Nephron (organoid): ENCODE results near the gene RPGR.

Experiments used
- H3K27ac Mint-ChIP-seq, 3 experiments: 2 replicates each; pipeline ENCODE4 v1.8.0; 2020; ENCODE audit warnings: mixed read lengths in 3 of 3, mild to moderate bottlenecking in 2 of 3, moderate library complexity in 1 of 3
- H3K27me3 Mint-ChIP-seq: 2 replicates; pipeline ENCODE4 v1.8.0; 2021; ENCODE audit warnings: low read depth, mild to moderate bottlenecking, moderate library complexity, mixed read lengths
- H3K36me3 Mint-ChIP-seq: 2 replicates; pipeline ENCODE4 v1.8.0; 2020; ENCODE audit warnings: low read depth, mixed read lengths
- H3K4me1 Mint-ChIP-seq: 2 replicates; pipeline ENCODE4 v1.8.0; 2020; ENCODE audit warnings: mixed read lengths
- H3K4me3 Mint-ChIP-seq, 3 experiments: 2 replicates each; pipeline ENCODE4 v1.8.0; 2020; ENCODE audit warnings: mild to moderate bottlenecking in 3 of 3, mixed read lengths in 3 of 3, moderate library complexity in 2 of 3
- H3K9me3 Mint-ChIP-seq: 2 replicates; pipeline ENCODE4 v1.8.0; 2020; ENCODE audit warnings: mixed read lengths
- TF ChIP-seq, protein P1 (sequence below), 3 experiments: fragments of 200-600 bp; sonication (generic); IDR thresholded peaks; one replicate each; pipeline ENCODE4 v1.5.0; 2021; ENCODE audit warnings: antibody characterized with exemption in 3 of 3; ENCODE audit not compliant: unreplicated experiment in 3 of 3

The RPGR gene

DNA sequence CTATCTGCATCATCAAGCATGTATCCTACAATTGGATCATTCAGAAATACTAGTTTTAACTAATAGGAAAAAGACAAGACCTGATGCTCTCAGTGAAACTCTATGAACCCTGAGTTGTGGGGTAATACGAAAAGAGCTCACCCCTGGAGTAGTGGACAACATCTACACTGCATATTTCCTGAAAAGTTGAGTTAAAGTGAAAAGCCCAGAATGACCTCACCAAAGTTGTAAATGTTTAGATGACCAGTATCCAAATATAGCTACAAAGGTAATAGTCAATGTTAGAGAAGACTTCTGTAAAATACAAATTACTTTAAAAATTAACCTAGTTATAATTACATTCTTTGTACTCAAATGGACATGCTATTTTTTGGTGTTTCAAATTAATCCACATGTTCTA lies 53.9 kb downstream of the RPGR start:
- Mint-ChIP-seq H3K27me3 (no peaks in the 10 kb centered on the region), H3K27ac (no peak overlapping the region), H3K4me3 (no peak overlapping the region), H3K9me3 (no peaks in the 10 kb centered on the region), H3K4me1 (no peaks in the 10 kb centered on the region), H3K36me3 (peaks cover 9% of the 10 kb centered on the region)
- TF ChIP-seq, protein P1, sequence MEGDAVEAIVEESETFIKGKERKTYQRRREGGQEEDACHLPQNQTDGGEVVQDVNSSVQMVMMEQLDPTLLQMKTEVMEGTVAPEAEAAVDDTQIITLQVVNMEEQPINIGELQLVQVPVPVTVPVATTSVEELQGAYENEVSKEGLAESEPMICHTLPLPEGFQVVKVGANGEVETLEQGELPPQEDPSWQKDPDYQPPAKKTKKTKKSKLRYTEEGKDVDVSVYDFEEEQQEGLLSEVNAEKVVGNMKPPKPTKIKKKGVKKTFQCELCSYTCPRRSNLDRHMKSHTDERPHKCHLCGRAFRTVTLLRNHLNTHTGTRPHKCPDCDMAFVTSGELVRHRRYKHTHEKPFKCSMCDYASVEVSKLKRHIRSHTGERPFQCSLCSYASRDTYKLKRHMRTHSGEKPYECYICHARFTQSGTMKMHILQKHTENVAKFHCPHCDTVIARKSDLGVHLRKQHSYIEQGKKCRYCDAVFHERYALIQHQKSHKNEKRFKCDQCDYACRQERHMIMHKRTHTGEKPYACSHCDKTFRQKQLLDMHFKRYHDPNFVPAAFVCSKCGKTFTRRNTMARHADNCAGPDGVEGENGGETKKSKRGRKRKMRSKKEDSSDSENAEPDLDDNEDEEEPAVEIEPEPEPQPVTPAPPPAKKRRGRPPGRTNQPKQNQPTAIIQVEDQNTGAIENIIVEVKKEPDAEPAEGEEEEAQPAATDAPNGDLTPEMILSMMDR (IDR thresholded peaks at IDR 0.05; ENCODE audit: unreplicated experiment in 3 of 3): no peak

DNA sequence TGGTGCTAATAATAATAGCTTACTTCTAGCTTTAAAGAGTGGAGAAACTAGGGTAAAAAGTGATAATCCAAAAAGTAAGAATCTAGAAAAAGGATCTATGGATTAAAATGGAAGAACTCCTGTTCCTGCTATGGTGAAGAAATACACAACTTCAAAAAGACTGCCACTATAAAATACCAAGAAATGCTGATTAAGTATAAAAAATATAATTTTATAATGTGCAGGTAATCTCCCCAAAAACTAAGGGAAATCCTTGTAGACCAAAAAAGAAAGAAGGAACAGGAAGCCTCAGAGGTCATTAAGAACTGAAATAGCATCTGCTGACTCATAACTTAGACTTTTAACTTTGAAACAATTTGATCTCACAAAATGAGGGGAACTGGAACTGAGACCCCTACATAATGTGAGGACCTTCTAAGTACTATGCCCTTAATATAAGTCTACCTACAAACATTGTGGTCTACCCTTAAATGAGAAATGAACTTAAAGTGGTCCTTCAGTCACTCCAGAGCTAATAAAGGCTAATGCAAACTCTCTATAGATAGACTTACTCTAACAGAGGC lies 56.1 kb downstream of the RPGR start:
- TF ChIP-seq, protein P1 (IDR thresholded peaks at IDR 0.05; ENCODE audit: unreplicated experiment in 3 of 3): no peak
- peaks cover 12% of the 10 kb centered on the region for H3K36me3 Mint-ChIP-seq
- H3K9me3 Mint-ChIP-seq: peaks cover 3% of the 10 kb centered on the region
- H3K4me1 Mint-ChIP-seq: no peaks in the 10 kb centered on the region
- no peak overlapping the region for H3K27ac Mint-ChIP-seq
- H3K27me3 Mint-ChIP-seq: no peaks in the 10 kb centered on the region
- H3K4me3 Mint-ChIP-seq: no peak overlapping the region

DNA sequence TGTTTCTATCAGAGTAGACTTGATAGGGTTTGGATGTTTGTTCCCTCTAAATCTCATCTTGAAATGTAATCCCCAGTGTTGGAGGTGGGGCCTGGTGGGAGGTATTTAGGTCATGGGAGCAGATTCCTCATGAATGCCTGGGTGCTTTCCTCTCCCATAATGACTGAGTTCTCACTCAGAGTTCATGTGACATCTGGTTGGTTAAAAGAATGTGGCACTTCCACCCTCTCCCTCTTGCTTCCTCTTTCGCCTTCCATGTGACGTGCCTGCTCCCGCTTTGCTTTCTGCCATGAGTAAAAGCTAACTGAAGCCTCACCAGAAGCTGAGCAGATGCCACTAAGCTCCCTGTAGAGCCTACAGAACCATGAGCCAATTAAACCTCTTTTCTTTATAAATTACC lies 59.3 kb downstream of the RPGR start:
- peaks cover 12% of the 10 kb centered on the region for H3K36me3 Mint-ChIP-seq

DNA sequence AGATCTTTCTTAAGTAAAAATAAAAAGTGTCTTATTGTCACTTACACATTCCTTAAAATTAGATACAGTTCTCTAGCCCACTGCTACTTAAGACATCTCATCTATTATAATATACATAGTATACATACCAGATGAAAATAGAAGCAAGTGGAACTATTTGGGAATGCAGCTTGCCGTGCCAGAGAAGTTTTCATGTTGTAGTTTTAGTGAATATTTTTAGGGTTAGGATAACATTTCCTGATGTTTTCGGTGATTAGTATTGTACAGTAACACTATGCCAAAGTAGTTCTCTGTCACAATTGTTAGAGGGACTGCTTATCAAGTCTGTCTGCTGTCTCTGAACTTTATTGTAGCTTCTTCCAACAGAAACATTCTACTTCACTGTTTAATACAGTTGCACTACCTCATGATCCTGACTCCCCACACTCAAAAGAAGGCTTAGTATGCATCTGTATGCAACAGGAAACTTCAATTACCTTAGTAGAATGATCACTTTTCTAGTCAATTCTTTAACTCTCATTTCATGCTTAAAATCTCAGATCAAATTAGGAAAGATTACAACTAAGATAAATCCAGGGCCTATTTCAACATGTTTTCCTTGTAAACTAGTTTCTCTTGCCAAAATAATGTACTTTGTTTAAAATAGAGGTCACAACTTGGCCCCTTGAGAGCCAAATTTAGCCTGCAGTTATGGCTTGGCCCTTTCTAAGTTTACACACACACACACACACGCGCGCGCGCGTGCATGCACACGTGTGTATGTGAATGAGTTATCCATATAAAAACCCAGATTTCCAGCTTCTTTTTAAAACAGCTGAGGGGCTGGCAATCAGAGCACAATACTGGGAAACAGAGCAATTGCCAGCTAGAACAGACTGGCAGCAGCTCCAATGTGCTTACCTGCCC lies 64.3 kb downstream of the RPGR start:
- no peak overlapping the region for H3K4me3 Mint-ChIP-seq
- no peaks in the 10 kb centered on the region for H3K27me3 Mint-ChIP-seq
- peaks cover 2% of the 10 kb centered on the region for H3K9me3 Mint-ChIP-seq
- peaks cover 5% of the 10 kb centered on the region for H3K4me1 Mint-ChIP-seq
- no peaks in the 10 kb centered on the region for H3K36me3 Mint-ChIP-seq
- TF ChIP-seq, protein P1 (IDR thresholded peaks at IDR 0.05; ENCODE audit: unreplicated experiment in 3 of 3): no peak
- peak overlapping the region in 2 of 3 experiments; percentile 19 to 31 for H3K27ac Mint-ChIP-seq

More for the DNA sequence above, 59.3 kb downstream of the RPGR start:
- H3K27me3 Mint-ChIP-seq: no peaks in the 10 kb centered on the region
- peaks cover 3% of the 10 kb centered on the region for H3K9me3 Mint-ChIP-seq
- H3K4me1 Mint-ChIP-seq: peaks cover 3% of the 10 kb centered on the region
- TF ChIP-seq, protein P1 (IDR thresholded peaks at IDR 0.05; ENCODE audit: unreplicated experiment in 3 of 3): no peak
- no peak overlapping the region for H3K27ac Mint-ChIP-seq
- no peak overlapping the region for H3K4me3 Mint-ChIP-seq

DNA sequence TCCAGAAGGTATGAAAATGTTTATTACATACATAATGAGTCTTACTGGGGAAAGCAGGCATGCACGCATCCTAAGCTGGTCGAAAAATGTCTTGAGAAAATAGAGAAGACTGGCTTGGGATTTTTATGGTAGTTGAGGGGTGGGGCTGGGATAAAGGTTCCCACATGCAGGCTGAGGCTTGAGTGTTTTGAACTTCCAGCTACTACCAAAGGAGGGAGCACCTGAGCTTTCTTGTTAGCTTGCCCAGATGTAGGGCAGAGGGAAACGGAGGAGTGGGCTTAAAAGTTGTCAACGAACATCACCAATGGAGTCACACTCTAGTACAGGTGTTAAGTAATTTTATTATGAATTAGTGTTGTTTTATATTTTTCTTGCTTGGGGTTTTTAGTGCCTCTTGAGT lies 67.1 kb downstream of the RPGR start:
- H3K27me3 Mint-ChIP-seq: no peaks in the 10 kb centered on the region
- TF ChIP-seq, protein P1 (IDR thresholded peaks at IDR 0.05; ENCODE audit: unreplicated experiment in 3 of 3): no peak
- H3K4me1 Mint-ChIP-seq: peaks cover 5% of the 10 kb centered on the region
- H3K4me3 Mint-ChIP-seq: no peak overlapping the region
- peaks cover 5% of the 10 kb centered on the region for H3K9me3 Mint-ChIP-seq
- no peak overlapping the region for H3K27ac Mint-ChIP-seq
- H3K36me3 Mint-ChIP-seq: no peaks in the 10 kb centered on the region
